HG02970 (cell line): Measurements from ENCODE around the gene SELENOS.

Experiments used
- ATAC-seq: cut with Tn5 transposase; IDR thresholded peaks from one replicate; pipeline ENCODE4 v1.9.1; 2021; ENCODE audit warnings: mild to moderate bottlenecking, moderate library complexity, moderate number of reproducible peaks; ENCODE audit not compliant: unreplicated experiment, low FRiP score

SELENOS gene

GRCh38 chr15:101254157-101255050 is 22.9 kb downstream of the SELENOS start:
- ATAC-seq, result no peak

- ATAC-seq, result no peak
These were observed 24.4 kb downstream of the SELENOS start for GRCh38 chr15:101252836-101253235.

- peak; percentile 73 for ATAC-seq
These were observed 25.2 kb downstream of the SELENOS start, which contains the start of gene CHSY1 for GRCh38 chr15:101251830-101252820. CHSY1 (minus strand) TSS chr15:101252048; CDS start chr15:101251456, 592 bp downstream.

- ATAC-seq, result peak; percentile 39
These were observed 26.1 kb downstream of the SELENOS start for GRCh38 chr15:101250873-101251829.

GRCh38 chr15:101250341-101250831 is 26.9 kb downstream of the SELENOS start:
- no peak for ATAC-seq

- no peak for ATAC-seq
These were observed 29.0 kb downstream of the SELENOS start for GRCh38 chr15:101248274-101248673.

- ATAC-seq, result no peak
These were observed 30.2 kb downstream of the SELENOS start for GRCh38 chr15:101246824-101247745.

GRCh38 chr15:101246391-101246790 is 30.9 kb downstream of the SELENOS start:
- no peak for ATAC-seq

- no peak for ATAC-seq
These were observed 32.2 kb downstream of the SELENOS start for GRCh38 chr15:101244889-101245668.

GRCh38 chr15:101244036-101244781 is 33.1 kb downstream of the SELENOS start:
- no peak for ATAC-seq

GRCh38 chr15:101243420-101243819 is 33.9 kb downstream of the SELENOS start:
- ATAC-seq, result no peak

- ATAC-seq, result no peak
These were observed 34.3 kb downstream of the SELENOS start for GRCh38 chr15:101242999-101243336.

GRCh38 chr15:101242160-101242998 is 34.9 kb downstream of the SELENOS start:
- ATAC-seq, result no peak

GRCh38 chr15:101240358-101240757 is 36.9 kb downstream of the SELENOS start:
- ATAC-seq, result no peak

- ATAC-seq, result no peak
These were observed 37.6 kb downstream of the SELENOS start for GRCh38 chr15:101239724-101240136.

- no peak for ATAC-seq
These were observed 40.0 kb downstream of the SELENOS start for GRCh38 chr15:101237251-101237650.
